NT2/D1 (cell line): ENCODE results near the gene INPP1.

Source experiments
- SUZ12 ChIP-seq: IDR thresholded peaks from 2 replicates; pipeline ENCODE4 v1.6.1; 2011; ENCODE audit not compliant: insufficient read length, insufficient read depth; ENCODE audit errors: extremely low read depth
- YY1 ChIP-seq: IDR thresholded peaks from 2 replicates; pipeline ENCODE4 v1.6.1; 2011; ENCODE audit not compliant: insufficient read length, insufficient read depth

GRCh38 chr2:190418727-190419126, 75.3 kb downstream of the INPP1 start:
- TF ChIP-seq SUZ12 (no peak), YY1 (no peak)
